Activated T-cell treated with anti-CD3 and anti-CD28 coated beads for 1 hour (primary cell): Measurements from ENCODE around the gene GSTM2.

ENCODE experiments used
- DNase-seq: peaks from one replicate; pipeline ENCODE4 v3.0.0-alpha.2; 2020; ENCODE audit warnings: low read depth

Gene GSTM2

DNA sequence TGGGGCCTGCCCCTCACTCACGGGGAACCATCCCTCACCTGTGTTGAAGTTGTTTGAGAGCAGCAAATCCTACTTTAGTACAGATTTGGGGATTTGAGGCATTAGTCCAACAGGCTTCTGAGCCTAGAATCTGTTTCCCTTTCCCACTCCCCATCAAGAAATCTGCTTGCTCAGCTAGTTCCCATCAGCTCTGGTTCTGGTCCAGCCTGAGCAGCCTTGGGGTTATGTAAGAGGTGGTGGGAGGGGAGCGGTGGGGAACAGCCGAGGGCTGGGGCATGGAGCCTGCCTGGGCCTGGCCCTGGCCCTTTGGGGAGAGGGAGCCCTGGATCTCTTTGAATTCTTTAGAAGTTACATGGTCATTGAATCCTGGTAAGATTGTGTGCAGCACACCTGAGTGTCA is 48.3 kb downstream of the GSTM2 start:
- DNase-seq, result no peak

DNA sequence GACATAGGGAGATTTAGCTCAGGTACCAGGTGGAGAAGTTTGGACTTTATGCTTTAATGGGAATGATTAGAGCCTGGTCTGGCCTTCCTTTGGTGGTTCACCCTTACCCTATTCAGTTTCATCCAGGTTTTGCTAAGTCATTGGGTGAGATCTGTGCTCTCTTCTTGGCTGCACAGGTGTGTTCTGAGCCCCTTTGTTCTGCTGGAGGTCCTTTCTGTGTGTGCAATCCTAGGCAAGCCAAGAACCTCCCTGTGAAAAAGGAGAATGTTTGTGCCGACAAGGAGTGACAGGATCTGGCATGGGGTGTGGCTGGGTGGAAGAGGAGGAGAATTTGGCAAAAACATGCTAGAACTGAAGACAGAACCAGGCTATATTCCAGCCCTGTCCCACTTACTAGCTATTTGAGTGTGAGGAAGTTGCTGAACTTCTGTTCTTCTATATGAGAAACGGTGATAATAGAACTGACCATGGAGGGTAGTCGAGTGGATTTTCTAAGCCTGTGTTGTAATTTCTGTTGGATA is 48.8 kb downstream of the GSTM2 start:
- no peak for DNase-seq

GRCh38 chr1:109717729-109718128 is 49.9 kb downstream of the GSTM2 start:
- no peak for DNase-seq

DNA sequence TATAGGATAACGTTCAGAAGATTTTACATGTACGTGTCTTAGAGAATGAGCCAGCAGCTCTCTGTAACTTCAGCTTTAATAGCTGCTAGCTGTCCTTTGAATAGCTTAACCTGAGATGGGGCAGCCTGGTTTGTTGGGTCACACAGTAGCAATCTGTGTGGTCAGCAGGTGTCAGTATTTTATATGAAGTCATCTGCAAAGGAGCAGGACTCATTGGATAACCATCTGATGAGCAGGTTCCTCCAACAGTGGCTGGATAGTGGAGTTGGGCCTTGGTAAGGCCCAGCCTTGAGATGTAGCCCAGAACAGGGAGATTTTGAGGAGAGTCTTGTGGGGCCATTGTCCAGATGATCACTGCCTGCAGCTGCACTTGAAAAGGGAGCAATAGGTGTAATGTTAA is 50.6 kb downstream of the GSTM2 start:
- DNase-seq, result no peak

- DNase-seq, result no peak
These were observed 51.5 kb downstream of the GSTM2 start for GRCh38 chr1:109719337-109719837.

GRCh38 chr1:109721042-109721441 is 53.2 kb downstream of the GSTM2 start:
- no peak for DNase-seq

- DNase-seq, result no peak
These were observed 54.1 kb downstream of the GSTM2 start for GRCh38 chr1:109721971-109722370.

- DNase-seq, result no peak
These were observed 55.2 kb downstream of the GSTM2 start for GRCh38 chr1:109722908-109723691.
